ENCODE data around the gene TSHB. TPM values are rescaled to one million over a fixed set of nuclear protein-coding genes. Genes with fewer than 3 reads are reported as not detected.

TSHB gene
- total and polyA plus RNA-seq, 4 donors, result 1.3 TPM; not detected in 3

- H3K27ac ChIP-seq (ENCODE audit: low read depth, low read length), result no peak overlapping the region
- WGBS (ENCODE audit: insufficient coverage), result no CpG with 5 or more reads among the region's 1 CpG
- no peak for DNase-seq (ENCODE audit: low read depth in 4 of 6, low spot score in 6 of 6)
- H3K4me1 ChIP-seq (ENCODE audit: control insufficient read depth, insufficient read depth, low read length), result no peaks in the 10 kb centered on the region
- H3K4me3 ChIP-seq (ENCODE audit: low read depth, low read length), result no peak overlapping the region
- no peaks in the 10 kb centered on the region for H3K9me3 ChIP-seq (ENCODE audit: control insufficient read depth, insufficient read depth, low read length)
- no peaks in the 10 kb centered on the region for H3K36me3 ChIP-seq (ENCODE audit: control insufficient read depth, insufficient read depth, low read length)
- no peaks in the 10 kb centered on the region for H3K27me3 ChIP-seq (ENCODE audit: control insufficient read depth, insufficient read depth, low read length)
Observed at GRCh38 chr1:115021145-115021544, 8.5 kb upstream of the TSHB start.

- no peak overlapping the region for H3K4me3 ChIP-seq (ENCODE audit: low read depth, low read length)
- DNase-seq (ENCODE audit: low read depth in 4 of 6, low spot score in 6 of 6), result no peak
- H3K36me3 ChIP-seq (ENCODE audit: control insufficient read depth, insufficient read depth, low read length), result no peaks in the 10 kb centered on the region
- H3K4me1 ChIP-seq (ENCODE audit: control insufficient read depth, insufficient read depth, low read length), result no peaks in the 10 kb centered on the region
- H3K27me3 ChIP-seq (ENCODE audit: control insufficient read depth, insufficient read depth, low read length), result no peaks in the 10 kb centered on the region
- H3K9me3 ChIP-seq (ENCODE audit: control insufficient read depth, insufficient read depth, low read length), result no peaks in the 10 kb centered on the region
- H3K27ac ChIP-seq (ENCODE audit: low read depth, low read length), result no peak overlapping the region
Observed at GRCh38 chr1:115023593-115023992, 6.0 kb upstream of the TSHB start.

GRCh38 chr1:115031595-115031994 lies 2.0 kb downstream of the TSHB start:
- H3K36me3 ChIP-seq (ENCODE audit: control insufficient read depth, insufficient read depth, low read length), result no peaks in the 10 kb centered on the region
- H3K9me3 ChIP-seq (ENCODE audit: control insufficient read depth, insufficient read depth, low read length), result no peaks in the 10 kb centered on the region
- whole genome bisulfite sequencing (ENCODE audit: insufficient coverage), result no CpG with 5 or more reads among the region's 2 CpGs
- DNase-seq (ENCODE audit: low read depth in 4 of 6, low spot score in 6 of 6), result no peak
- H3K27me3 ChIP-seq (ENCODE audit: control insufficient read depth, insufficient read depth, low read length), result no peaks in the 10 kb centered on the region
- H3K4me3 ChIP-seq (ENCODE audit: low read depth, low read length), result no peak overlapping the region
- H3K4me1 ChIP-seq (ENCODE audit: control insufficient read depth, insufficient read depth, low read length), result no peaks in the 10 kb centered on the region
- no peak overlapping the region for H3K27ac ChIP-seq (ENCODE audit: low read depth, low read length)

- DNase-seq (ENCODE audit: low read depth in 4 of 6, low spot score in 6 of 6), result no peak
- Histone ChIP-seq H3K4me3 (ENCODE audit: low read depth, low read length) (no peak overlapping the region), H3K4me1 (ENCODE audit: control insufficient read depth, insufficient read depth, low read length) (no peaks in the 10 kb centered on the region), H3K36me3 (ENCODE audit: control insufficient read depth, insufficient read depth, low read length) (no peaks in the 10 kb centered on the region), H3K9me3 (ENCODE audit: control insufficient read depth, insufficient read depth, low read length) (no peaks in the 10 kb centered on the region), H3K27ac (ENCODE audit: low read depth, low read length) (no peak overlapping the region), H3K27me3 (ENCODE audit: control insufficient read depth, insufficient read depth, low read length) (no peaks in the 10 kb centered on the region)
- WGBS (ENCODE audit: insufficient coverage), result no CpG with 5 or more reads among the region's 1 CpG
Observed at GRCh38 chr1:115035652-115036051, 6.0 kb downstream of the TSHB start.

- H3K4me1 ChIP-seq (ENCODE audit: control insufficient read depth, insufficient read depth, low read length), result no peaks in the 10 kb centered on the region
- no peak overlapping the region for H3K4me3 ChIP-seq (ENCODE audit: low read depth, low read length)
- H3K27me3 ChIP-seq (ENCODE audit: control insufficient read depth, insufficient read depth, low read length), result no peaks in the 10 kb centered on the region
- 71% methylated on average over 1 of the region's 4 CpGs for WGBS (ENCODE audit: insufficient coverage)
- H3K27ac ChIP-seq (ENCODE audit: low read depth, low read length), result no peak overlapping the region
- no peaks in the 10 kb centered on the region for H3K36me3 ChIP-seq (ENCODE audit: control insufficient read depth, insufficient read depth, low read length)
- H3K9me3 ChIP-seq (ENCODE audit: control insufficient read depth, insufficient read depth, low read length), result no peaks in the 10 kb centered on the region
- no peak for DNase-seq (ENCODE audit: low read depth in 4 of 6, low spot score in 6 of 6)
Observed at GRCh38 chr1:115036814-115037507, 7.3 kb downstream of the TSHB start.

- Histone ChIP-seq H3K4me1 (ENCODE audit: control insufficient read depth, insufficient read depth, low read length) (no peaks in the 10 kb centered on the region), H3K27me3 (ENCODE audit: control insufficient read depth, insufficient read depth, low read length) (no peaks in the 10 kb centered on the region), H3K9me3 (ENCODE audit: control insufficient read depth, insufficient read depth, low read length) (no peaks in the 10 kb centered on the region), H3K27ac (ENCODE audit: low read depth, low read length) (no peak overlapping the region), H3K36me3 (ENCODE audit: control insufficient read depth, insufficient read depth, low read length) (no peaks in the 10 kb centered on the region), H3K4me3 (ENCODE audit: low read depth, low read length) (no peak overlapping the region)
- no CpG with 5 or more reads among the region's 2 CpGs for WGBS (ENCODE audit: insufficient coverage)
- DNase-seq (ENCODE audit: low read depth in 4 of 6, low spot score in 6 of 6), result no peak
Observed at GRCh38 chr1:115040501-115040900, 10.9 kb downstream of the TSHB start.

- no peak for DNase-seq (ENCODE audit: low read depth in 4 of 6, low spot score in 6 of 6)
- Histone ChIP-seq H3K27me3 (ENCODE audit: control insufficient read depth, insufficient read depth, low read length) (no peaks in the 10 kb centered on the region), H3K27ac (ENCODE audit: low read depth, low read length) (no peak overlapping the region), H3K9me3 (ENCODE audit: control insufficient read depth, insufficient read depth, low read length) (no peaks in the 10 kb centered on the region), H3K36me3 (ENCODE audit: control insufficient read depth, insufficient read depth, low read length) (no peaks in the 10 kb centered on the region), H3K4me3 (ENCODE audit: low read depth, low read length) (no peak overlapping the region), H3K4me1 (ENCODE audit: control insufficient read depth, insufficient read depth, low read length) (no peaks in the 10 kb centered on the region)
Observed at GRCh38 chr1:115041654-115042053, 12.0 kb downstream of the TSHB start.

GRCh38 chr1:115046751-115047150 lies 17.1 kb downstream of the TSHB start:
- Histone ChIP-seq H3K4me3 (ENCODE audit: low read depth, low read length) (no peak overlapping the region), H3K9me3 (ENCODE audit: control insufficient read depth, insufficient read depth, low read length) (no peaks in the 10 kb centered on the region), H3K27me3 (ENCODE audit: control insufficient read depth, insufficient read depth, low read length) (no peaks in the 10 kb centered on the region), H3K4me1 (ENCODE audit: control insufficient read depth, insufficient read depth, low read length) (no peaks in the 10 kb centered on the region), H3K36me3 (ENCODE audit: control insufficient read depth, insufficient read depth, low read length) (no peaks in the 10 kb centered on the region), H3K27ac (ENCODE audit: low read depth, low read length) (no peak overlapping the region)
- DNase-seq (ENCODE audit: low read depth in 4 of 6, low spot score in 6 of 6), result no peak

GRCh38 chr1:115051850-115052249 lies 22.2 kb downstream of the TSHB start:
- peaks cover 6% of the 10 kb centered on the region for H3K4me1 ChIP-seq (ENCODE audit: control insufficient read depth, insufficient read depth, low read length)
- DNase-seq (ENCODE audit: low read depth in 4 of 6, low spot score in 6 of 6), result no peak
- no peak overlapping the region for H3K4me3 ChIP-seq (ENCODE audit: low read depth, low read length)
- H3K9me3 ChIP-seq (ENCODE audit: control insufficient read depth, insufficient read depth, low read length), result no peaks in the 10 kb centered on the region
- WGBS (ENCODE audit: insufficient coverage), result 88% methylated on average over 2 of the region's 5 CpGs
- H3K27ac ChIP-seq (ENCODE audit: low read depth, low read length), result no peak overlapping the region
- no peaks in the 10 kb centered on the region for H3K27me3 ChIP-seq (ENCODE audit: control insufficient read depth, insufficient read depth, low read length)
- H3K36me3 ChIP-seq (ENCODE audit: control insufficient read depth, insufficient read depth, low read length), result no peaks in the 10 kb centered on the region

GRCh38 chr1:115052454-115053083 lies 22.9 kb downstream of the TSHB start:
- Histone ChIP-seq H3K27me3 (ENCODE audit: control insufficient read depth, insufficient read depth, low read length) (no peaks in the 10 kb centered on the region), H3K27ac (ENCODE audit: low read depth, low read length) (no peak overlapping the region), H3K9me3 (ENCODE audit: control insufficient read depth, insufficient read depth, low read length) (no peaks in the 10 kb centered on the region), H3K4me3 (ENCODE audit: low read depth, low read length) (no peak overlapping the region), H3K4me1 (ENCODE audit: control insufficient read depth, insufficient read depth, low read length) (peaks cover 6% of the 10 kb centered on the region), H3K36me3 (ENCODE audit: control insufficient read depth, insufficient read depth, low read length) (peaks cover 2% of the 10 kb centered on the region)
- DNase-seq (ENCODE audit: low read depth in 4 of 6, low spot score in 6 of 6), result peak in 5 of 6 donors; percentile 11 to 86 (median 31)
- 61% methylated on average over 4 of the region's 9 CpGs for WGBS (ENCODE audit: insufficient coverage)
